GM21381 (cell line): ENCODE results near the gene LUC7L3.
"Not testable (repeated sequence)": the region's sequence is repeated elsewhere in the genome, so short reads cannot be mapped to it uniquely, and the experiment has no call there.

Source experiments
- ATAC-seq: cut with Tn5 transposase; IDR thresholded peaks from one replicate; pipeline ENCODE4 v1.9.1; 2021; ENCODE audit warnings: mild to moderate bottlenecking, moderate library complexity; ENCODE audit not compliant: unreplicated experiment

LUC7L3 gene

DNA sequence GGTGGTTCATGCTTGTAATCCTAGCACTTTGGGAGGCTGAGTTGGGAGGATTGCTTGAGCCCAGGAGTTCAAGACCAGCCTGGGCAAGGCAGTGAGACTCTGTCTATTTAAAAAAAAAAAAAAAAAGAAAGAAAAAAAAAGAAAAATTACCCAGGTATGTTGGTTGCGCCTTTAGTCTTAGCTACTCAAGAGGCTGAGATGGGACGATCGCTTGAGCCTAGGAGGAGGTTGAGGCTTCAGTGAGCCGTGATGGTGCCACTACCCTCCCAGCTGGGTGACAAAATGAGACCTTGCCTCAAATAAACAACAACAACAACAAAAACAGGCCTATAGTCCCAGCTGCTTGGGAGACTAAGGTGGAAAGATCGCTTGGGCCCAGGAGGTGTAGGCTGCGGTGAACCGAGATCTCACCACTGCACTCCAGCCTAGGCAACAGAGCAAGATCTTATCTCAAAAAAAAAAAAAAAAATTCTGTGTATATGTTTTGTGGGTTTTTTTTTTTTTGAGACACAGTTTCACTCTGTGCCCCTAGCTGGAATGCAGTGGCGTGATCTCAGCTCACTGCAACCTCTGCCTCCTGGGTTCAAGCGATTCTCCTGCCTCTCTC, 60.4 kb downstream of the LUC7L3 start:
- no peak for ATAC-seq

DNA sequence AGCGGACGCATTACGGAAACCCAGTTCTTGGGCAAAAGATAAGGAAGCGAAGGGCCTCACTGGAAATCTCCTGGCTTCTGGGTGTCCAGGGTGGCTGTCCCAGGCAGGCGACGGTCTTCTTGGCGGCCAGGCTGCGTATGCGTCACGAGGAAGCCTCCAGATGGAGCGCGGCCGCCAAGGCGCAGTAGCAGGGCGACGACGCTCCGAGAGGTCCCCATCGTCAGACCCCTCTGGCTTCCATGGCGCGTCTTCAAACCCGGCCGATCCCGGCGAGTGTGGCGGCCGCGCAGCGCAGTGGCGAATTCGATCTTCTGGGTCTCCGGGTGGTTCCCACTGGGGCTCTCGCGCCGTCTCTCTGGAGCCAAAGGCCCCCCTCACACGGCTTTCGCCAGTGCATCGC, 61.8 kb downstream of the LUC7L3 start:
- ATAC-seq: no peak

- peak; percentile 57 for ATAC-seq
Observed at GRCh38 chr17:50783193-50783660, 63.8 kb downstream of the LUC7L3 start.

GRCh38 chr17:50783905-50784304, 64.5 kb downstream of the LUC7L3 start:
- ATAC-seq: no peak

DNA sequence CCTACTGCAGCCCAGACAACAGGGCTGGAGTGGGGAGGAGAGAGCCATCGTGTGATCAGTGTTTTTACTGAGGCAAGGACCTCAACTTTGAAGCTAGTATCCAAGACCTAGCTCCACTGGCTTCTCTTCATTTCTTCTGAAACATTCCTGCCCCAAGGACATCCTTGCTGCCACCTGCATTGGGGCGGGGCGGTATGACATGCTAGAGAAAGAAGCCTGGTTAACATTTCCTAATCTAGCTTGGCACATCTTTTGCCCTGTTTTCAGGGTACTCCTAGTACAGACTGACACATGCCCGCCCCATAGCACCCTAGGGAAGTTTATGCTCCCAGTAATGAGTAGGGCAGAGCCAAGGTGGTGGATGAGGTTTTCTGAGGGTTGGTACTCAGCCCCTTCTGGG, 65.7 kb downstream of the LUC7L3 start:
- ATAC-seq: no peak

- no peak for ATAC-seq
Observed at GRCh38 chr17:50785946-50786570, 66.7 kb downstream of the LUC7L3 start.

DNA sequence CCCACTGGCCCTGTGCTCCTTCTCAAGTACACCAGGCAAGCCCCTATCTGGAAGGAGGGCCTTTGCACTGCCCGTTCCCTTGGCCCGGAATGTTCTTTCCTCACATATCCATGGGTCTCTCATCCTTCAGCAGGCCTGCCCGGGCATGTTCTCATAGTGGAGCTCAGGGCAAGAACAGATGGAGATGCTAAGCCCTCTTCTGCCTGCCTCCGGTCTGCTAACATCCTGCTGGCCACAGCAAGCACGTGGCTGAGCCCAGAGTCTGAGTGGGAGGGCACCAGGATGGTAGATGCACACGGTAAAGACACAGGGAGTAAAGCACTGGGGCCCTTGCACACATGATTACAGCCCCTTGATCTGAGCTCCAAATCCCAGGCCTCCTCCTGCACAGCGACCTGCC, 67.7 kb downstream of the LUC7L3 start:
- ATAC-seq: no peak

GRCh38 chr17:50790618-50791017, 71.2 kb downstream of the LUC7L3 start:
- no peak for ATAC-seq

GRCh38 chr17:50792132-50792531, 72.7 kb downstream of the LUC7L3 start:
- ATAC-seq: no peak

- ATAC-seq: no peak
Observed at GRCh38 chr17:50793007-50793406, 73.6 kb downstream of the LUC7L3 start.

DNA sequence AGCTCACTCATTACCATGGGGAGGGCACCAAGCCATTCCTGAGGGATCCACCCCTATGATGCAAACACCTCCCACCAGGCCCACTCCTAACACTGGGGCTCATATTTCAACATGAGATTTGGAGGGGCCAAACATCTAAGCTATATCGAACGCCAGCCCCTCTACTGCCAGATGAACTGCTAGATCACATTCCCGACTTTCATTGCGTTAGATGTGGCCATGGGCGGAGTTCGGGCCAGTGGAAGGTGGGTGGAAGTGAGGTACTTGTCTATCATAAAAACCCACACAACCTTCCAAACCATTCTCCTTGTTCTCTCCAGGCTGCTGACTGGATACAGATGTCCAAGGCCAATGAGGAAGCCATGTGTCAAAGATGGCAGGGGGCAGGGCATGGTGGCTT, 75.0 kb downstream of the LUC7L3 start:
- ATAC-seq: no peak

GRCh38 chr17:50797135-50797810, 77.9 kb downstream of the LUC7L3 start:
- ATAC-seq: no peak

GRCh38 chr17:50798424-50799288, 79.3 kb downstream of the LUC7L3 start:
- no peak for ATAC-seq

DNA sequence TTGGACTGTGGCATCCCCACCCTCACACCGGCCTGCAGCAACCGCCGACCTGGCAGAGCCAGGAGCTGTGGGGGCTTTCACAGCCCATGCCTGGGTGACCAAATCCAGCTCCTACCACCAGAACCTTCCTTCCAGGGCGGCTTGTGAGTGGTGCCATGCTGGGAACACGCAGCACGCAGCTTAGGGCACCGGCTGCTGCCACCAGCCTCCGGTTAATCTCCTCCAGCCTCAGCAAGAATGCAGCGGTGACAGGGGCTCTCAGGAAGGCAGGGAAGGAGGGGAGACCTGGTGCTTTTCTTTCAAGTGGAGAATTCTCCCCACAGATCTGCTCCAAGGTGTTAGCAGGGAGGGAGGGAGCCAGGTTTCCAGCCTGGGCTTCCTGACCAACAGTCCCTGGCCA, 80.2 kb downstream of the LUC7L3 start:
- ATAC-seq: no peak

DNA sequence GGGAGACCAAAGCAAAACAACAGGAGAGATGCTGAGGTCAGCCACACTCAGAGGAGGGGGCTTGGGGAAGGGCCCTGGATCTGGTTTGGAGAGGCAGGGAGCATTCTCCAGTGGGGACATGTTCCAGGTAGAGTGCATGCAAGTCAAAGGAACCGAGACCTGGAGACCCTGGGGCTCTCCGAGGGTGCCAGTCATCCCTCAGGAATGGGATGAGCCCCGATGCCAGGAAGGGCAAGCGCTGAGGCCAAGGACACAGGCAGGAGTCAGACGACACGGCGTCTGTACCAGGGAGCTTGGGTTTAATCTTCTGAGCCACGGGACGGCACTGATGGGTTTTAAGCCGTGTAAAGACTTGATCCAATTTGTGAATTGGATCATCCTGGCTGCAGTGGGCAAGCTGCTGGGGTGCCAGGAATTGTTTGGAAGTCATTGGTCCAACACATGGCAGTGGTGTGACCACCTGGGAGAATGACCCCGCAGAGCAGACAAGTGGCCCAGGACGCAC, 80.8 kb downstream of the LUC7L3 start:
- no peak for ATAC-seq

GRCh38 chr17:50802609-50803571, 83.5 kb downstream of the LUC7L3 start:
- no peak for ATAC-seq

- ATAC-seq: no peak
Observed at GRCh38 chr17:50803676-50804075, 84.3 kb downstream of the LUC7L3 start.

- ATAC-seq: not testable (repeated sequence)
Observed at GRCh38 chr17:50804749-50805475, 85.5 kb downstream of the LUC7L3 start.

GRCh38 chr17:50805486-50805885, 86.1 kb downstream of the LUC7L3 start:
- ATAC-seq: no peak
